GM21737 (cell line): ENCODE measurements around the gene MEIS2.

Source experiments
- ATAC-seq: cut with Tn5 transposase; IDR thresholded peaks from one replicate; pipeline ENCODE4 v1.9.1; 2021; ENCODE audit warnings: mild to moderate bottlenecking, moderate library complexity; ENCODE audit not compliant: unreplicated experiment

The MEIS2 gene

DNA sequence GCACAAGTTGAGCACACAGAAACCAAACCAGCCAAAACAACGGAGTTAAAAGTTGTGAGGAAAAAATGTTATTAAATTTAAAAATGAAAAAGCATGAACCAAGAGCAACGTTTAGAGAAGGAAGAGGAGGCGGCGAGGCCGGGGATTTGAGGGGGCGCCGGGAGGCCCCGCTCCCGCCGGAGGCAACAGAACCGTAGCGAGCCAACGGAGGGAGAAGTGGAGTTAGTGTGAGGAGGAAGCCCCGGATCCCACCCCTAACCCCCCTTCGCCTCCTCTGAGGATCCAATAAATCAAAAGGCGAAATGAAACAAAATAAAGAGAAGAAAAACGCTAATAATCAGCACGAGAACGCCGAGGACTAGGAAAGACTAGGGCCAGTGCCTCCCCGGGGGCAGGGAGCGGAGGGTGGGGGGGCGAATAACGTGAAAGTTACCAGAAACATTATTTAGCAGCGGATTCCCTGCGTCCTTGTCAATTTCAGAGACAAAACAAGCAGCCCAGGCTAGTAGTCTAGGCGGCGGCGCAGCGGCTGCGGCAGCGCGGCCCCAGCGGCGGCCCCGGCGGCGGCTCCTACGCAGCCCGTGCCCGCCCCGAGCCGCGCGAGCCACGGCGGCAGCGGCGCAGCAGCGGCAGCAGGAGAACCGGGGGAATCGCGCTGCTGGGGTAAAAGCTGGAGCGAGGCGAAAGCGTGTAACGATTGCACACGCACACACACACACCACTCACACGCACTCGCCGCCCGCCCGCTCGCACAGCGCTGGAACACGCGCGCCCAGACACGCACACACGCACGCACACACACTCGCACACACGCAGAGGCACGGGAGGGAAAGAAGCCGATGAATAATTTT, 1.7 kb downstream of the MEIS2 start:
- no peak for ATAC-seq

DNA sequence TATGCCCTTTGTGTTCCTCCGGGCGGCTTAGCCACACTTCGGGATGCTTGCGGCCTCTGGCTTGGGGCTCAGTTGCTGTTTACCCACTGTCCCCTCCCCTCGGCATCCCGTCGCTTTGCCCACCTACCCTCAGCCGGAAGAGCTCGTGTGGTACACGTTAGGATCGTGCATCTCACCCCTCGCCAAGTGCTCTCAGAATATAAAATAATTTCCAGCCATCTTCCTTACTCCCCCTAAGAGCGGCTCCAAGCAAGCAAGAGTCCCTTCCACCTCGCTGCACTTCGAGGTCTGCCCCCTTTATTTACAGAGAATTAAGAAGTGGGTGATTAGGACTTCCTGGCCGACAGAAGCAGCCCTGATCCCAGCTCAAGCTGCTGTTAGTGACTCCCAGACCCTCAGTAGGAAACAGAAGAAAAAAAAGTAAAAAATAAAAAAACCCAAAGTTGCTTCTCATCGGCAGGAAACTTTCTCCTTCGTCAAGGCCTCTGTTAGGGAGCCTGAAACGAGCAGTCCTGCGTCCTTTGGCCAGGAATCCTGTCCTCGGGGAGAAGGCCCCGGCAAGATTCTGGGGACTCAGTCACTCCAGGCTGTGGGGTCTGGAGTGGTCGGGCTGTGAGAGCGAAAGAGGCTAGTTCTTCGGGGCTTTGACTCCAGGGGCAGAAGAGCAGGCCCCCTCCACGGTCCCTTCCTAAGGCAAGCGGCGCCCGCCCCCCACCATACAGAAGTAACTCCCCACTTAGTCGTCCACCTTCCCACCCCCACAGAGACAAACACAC, 3.0 kb downstream of the MEIS2 start:
- no peak for ATAC-seq

DNA sequence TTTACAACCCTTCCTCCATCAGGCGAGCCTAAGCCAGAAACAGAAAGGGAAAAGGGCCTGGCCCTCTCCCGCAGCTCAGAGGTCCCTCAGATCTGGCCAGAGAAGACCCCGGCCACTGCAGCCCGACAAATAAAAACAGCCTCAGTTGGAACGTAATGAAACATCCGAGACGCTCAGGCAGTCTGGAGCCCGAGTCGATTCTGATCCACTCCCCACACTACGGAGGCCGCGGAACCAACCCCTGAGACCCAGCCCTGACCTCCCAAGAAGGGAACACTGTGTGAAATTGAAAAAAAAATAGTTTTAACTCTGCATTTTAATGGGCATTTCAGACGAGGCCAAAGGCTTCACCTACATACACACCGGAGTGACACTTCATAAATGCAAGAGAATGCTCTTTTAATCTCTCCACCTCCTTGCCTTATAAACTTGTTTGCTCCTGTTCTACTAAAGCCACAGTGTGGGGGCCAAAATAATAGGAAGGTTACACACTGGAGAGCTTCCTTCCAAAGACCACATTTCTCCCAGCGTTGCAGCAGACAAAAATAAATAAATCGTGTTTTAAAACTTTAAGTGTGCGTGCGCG, 3.7 kb downstream of the MEIS2 start:
- no peak for ATAC-seq

DNA sequence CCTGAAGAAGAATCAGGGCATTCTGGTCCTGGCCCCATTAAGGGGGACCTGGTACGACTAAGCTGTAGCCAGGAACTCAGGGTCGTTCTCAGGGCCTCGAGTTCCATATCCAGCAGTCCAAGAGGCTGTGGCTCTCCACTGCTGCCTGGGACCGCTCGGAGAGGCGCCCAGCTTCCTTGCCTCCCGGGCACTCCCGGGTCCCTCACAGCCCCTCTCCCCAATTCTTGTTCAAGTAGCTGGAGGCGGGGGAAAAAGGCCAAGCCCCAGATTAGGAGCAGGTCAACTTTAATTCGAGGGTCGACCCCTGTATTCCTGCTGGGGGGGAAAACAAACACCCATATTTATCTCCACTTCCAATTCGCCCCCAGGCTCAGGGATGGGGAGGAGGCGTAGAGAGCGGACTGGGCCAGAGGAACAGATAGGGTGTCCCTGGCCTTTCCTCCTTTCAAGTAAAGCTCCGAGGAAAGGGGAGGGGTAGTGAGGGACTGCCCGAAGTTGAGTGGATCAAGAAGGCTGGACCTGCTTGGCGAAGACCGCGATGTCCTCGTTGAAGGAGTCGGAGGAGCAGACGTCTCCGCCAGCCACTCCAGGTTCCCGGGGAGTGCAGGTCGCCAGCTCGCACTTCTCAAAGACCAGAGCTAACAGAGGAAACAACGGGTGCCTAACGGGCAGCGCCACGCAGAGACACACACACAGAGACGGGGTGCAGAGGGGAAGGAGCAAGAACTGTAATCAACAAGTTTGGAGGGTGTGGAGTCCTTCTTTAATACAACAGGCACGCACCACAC, 4.4 kb downstream of the MEIS2 start:
- ATAC-seq, result no peak

DNA sequence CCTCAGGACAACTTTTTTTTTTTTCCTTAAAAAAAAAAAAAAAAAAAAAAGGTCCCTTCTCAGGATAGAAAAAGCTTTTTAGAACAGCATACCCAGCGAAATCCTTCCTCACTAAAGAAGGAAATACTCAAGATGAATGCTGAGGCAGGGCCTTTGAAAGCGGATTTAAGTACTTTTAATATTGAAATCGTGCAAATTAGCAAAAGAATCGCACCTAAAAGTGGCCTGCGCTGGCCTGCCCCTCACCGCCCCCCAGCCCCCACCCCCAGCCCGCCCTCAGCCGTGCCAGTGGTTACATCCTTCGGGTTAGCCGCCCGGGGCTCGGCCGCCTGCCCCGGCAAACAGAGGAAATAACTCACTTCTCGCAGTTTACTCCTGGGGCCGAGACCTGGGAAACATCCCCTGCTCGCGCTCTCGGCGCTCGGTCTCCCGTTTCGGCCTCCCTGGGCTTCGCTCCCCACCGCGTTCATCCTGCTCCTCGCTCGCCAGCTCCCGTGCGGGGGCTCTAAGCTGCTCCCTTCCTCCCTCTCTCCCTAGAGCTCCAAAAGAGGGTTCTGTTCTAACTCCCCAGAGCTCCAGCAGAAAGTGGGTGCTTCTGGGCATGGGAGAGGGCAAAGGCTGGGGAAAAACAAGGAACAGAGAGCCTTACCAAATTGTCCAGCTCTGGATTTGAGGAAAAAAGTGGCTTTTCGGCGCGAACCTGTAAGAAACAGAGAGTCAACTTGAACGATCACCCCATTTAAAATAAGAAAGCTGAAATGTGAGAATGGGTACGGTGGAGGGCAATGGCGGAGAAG, 5.2 kb downstream of the MEIS2 start:
- ATAC-seq, result no peak

DNA sequence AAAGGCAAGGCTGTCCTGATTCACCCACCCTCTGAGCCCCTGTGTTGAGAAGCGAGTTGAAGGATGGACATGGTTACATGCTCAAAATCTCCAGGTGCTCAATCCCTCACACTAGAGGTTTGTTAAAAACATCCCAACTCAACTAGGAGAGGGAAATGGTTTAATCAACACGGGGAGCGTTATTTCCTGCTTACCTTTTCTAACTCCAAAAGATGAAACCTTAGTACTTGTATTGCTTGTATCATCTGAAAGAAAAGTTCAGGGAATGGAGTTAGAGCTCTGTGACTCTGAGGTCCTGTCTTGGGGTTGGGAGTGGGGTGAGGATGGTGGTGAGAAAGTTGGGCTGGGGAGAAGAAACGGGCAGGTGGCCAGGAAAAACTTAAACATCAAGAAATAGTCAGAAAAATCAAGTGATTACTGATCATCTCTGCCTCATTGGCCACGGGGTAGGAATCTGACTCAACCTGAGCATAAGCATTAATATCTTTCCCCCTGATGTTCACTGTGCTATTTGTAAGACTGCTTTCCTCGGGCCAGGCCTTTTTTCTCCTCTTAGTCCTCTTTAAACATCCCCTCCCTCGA, 5.9 kb downstream of the MEIS2 start:
- no peak for ATAC-seq

DNA sequence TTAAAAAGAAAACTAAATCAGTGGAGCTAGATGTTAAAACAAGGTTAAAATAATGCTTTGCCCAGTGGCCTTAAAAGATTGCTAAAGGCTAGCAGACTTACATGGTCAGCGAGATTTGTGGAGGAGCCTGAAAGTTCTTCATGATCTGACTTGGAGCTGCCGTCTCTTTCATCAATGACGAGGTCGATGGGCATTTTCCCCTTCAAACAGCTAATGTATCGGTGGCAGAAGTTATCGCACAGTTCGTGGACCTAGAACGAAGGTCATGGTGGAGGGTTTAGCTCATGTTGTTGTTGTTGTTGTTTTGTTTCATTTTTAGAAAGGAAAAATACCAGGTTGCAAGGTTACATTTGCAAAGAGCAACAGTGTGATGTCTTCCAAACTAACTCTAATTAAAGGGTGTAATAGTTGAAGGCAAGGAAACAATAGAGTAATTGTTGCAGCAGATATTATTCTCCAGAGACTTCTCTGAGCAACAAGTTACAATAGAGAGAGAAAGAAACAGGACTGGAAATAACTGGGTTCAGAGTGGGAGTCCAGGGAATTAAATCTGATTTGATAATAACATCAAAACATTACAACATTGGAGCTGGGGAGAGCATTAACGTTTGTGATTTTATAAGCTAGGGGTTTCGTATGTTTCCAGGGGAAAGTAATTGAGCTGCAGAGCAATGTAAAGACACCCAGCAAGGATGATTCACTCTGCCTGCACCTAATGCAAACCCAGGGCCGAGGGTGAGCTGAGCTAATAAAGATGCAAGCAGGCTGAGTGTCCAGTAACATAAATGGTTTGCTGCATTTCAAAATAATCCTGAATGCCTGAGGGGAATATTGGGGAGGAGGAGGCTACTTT, 6.6 kb downstream of the MEIS2 start:
- no peak for ATAC-seq

DNA sequence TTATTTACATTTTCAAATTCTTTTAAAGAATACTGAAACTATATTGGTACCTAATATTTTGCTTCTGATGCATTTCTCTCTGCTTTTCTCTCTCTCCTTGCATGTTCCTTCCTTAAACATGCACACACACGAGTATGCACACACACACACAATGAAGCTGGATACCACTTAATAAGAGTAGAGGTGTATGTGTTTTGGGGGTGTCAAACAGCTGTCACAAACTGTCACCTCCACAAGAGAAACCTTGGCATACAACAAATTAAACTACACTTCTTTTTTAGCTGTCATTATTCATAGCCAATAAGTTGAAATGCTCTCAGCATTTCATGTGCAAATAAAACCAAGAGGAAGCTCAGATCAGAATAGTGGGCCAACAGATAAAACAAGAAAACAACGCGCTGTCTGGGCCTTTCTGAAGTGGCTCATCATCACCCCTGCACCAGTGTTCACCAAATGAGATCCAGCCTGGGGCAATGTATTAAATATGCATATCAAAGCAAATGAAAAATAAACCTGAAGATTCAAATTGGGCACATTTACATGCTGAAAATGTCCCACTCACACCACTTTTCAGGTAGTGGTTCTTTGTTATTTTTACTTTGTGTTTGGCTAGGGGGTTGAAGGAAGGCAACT, 9.7 kb downstream of the MEIS2 start:
- ATAC-seq, result no peak

DNA sequence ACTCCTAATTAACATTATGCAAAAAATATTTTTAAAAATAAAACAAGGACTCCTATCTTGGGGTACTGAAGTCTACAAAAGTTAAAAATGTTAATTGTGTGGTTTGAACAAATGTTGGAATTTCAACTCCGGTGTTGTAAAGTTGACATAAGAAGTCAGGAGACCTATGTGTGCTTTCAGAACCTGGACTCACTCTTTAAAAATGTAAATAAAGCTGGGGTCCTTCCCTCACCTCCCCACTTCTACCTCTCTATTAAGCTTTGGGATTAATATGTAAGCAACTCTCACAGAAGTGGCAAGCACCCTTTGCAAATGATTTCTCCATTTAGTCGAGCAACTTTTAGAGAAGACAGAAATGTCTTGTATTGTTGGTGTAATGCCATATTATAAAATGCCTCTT, 11.9 kb downstream of the MEIS2 start:
- ATAC-seq, result no peak

DNA sequence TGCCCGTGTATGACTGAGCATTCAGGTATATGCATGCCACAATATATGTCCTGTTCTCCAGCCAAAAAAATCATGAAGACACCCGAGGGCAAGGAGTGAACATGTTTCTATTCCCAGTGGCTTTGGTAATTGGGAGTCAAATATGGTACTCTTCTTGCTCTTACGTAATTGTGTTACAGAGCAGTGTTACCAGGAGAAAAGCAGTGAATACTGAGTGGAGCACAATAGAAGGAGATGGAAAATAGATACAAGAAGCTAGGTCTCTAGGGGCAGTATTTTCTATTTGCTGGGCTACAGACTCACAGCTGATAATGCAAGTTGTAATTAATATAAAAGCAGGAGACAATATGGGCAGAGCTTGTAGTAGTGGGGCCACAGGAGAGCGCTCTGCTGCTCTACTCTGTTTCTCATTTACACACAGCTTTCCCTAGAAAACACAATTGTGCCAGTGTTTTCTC, 13.2 kb downstream of the MEIS2 start:
- no peak for ATAC-seq

DNA sequence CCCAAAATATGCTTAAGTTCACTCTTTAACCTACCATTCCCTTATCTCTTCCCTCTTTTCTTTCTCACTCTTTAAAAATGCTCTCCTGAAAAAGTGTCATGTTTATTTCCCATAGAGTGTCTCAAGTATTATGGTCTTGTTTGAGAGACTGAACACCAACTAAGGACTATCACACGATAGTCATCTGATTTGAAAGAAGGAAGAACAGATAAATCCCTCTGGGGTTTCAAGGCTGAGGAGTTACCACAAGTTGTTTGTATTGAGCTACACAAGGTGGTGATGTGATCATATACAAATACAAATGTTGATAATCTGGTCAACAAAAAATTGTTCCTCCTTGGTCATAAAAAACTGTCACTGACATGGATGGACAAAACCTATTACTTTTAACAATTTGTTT, 13.8 kb downstream of the MEIS2 start:
- no peak for ATAC-seq

DNA sequence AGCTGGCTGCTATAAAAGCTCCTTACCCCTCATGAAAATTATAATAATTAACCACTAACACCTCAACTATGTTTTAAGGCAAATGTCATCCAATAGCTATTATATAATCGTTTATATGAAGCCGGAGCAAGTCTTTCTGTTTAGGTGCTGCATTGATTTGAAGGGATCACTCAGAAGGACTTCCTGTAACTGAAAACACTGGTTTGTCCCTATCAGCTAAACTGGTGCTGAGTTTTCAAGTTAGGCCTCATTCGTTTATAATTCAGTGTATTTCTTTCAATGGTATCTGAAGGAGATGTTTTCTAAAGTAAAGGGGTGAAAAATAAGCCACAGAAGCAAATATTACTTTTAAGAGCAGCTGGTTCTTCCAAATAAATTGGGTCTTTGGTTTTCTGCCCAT, 14.2 kb downstream of the MEIS2 start:
- ATAC-seq, result no peak

DNA sequence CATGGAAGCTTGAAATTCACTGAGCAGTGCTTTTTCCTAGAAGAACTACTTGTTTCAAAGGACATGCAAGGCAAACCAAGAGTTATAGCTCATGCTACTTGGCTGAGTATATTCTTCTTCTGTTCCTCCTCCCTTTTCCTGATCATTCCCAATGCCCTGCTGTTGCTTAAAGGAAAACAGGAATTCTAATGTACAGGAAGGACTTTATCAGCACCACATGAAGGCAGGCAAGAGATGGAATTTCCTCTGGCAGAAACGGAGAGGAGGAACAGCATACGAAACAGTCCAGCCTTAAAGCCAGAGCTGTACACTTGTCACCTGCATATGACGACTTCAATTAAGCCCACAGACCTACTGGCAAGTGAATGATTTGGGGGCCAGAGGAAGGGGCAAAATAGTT, 15.7 kb downstream of the MEIS2 start:
- no peak for ATAC-seq

DNA sequence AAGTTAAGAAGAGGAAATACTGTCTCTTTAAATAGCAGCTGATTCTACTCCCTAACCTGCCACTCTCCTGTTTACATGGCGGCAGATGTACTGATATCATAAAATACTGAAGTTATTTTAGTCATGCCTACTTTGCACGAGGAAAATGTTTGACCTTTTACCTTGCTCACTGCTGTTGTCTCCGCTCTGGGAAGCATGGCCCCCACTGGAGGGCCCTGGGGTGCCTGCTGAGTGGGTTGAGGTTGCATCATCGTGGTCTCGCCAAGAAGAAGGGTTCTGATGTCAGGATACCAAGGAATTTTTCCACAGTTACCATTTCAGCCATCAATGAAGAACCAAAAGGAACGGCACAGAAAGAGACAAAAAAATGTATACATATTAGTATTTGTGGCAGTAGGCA, 16.7 kb downstream of the MEIS2 start:
- ATAC-seq, result no peak

DNA sequence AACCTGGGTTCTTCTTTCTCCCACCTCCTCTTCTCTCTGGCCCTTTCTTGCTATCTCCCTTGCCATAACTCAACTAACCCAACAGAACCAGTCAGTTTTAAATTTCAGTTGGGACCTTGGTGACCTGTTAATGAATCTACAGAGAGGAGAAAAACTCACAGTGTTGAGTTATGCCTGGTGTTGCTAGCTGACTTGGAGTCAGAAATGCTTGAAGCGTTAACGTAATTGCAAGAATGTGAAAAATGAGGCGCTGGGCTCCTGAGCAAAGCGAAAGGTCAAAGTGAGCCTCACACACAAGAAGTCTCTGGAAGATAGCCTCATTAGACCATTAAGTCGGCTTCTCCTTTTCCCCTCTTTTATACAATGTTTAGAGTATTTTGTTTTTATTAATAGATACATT, 18.4 kb downstream of the MEIS2 start:
- ATAC-seq, result no peak

DNA sequence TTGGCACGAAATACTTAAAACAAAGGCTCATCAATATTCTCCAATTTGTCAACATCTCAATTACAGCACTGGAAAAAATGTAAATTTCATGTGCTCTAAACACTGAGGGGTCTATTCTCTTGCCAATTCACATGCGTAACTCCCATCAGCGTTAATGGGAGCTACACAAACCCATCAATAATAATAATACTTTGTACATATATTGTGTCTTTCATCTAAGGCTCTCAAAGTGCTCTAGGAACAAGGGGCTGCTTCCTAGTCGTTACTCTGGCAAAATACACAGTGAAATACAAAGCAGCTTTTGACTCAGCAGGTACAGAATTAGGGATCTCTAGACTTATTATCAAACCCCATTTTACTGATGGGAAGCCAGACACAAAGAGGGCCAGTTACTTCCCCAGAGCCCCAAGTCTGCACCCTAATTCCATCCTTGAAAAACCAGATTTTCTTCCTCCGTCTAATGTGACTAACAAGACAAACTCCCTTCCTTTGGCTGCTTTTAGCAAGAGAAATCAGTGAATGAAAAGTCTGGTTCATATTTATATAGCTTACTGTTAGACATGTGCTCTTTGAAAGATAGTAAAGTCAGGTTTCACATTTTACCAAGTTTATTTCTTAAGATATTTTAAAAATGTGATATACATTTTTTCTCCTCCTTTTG, 20.0 kb downstream of the MEIS2 start:
- ATAC-seq, result no peak

DNA sequence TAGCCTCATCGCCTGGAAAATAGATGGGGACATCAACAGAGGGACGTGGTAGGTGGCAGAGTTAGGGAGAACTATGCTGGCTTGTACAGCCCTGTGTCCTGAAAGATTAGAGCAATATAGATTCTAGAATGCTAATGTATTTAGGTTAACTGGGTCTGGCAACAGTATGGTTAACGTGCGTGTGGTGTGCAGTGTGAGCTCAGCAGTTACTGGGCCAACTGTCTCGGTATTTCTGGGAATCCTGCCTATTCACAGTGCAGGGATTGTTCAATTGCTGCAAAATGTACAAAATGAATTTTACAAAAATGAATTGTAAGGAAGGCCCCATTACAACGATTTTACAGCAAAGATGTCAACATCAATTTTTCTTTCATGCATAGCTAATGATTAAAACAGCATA, 20.6 kb downstream of the MEIS2 start:
- ATAC-seq, result no peak

DNA sequence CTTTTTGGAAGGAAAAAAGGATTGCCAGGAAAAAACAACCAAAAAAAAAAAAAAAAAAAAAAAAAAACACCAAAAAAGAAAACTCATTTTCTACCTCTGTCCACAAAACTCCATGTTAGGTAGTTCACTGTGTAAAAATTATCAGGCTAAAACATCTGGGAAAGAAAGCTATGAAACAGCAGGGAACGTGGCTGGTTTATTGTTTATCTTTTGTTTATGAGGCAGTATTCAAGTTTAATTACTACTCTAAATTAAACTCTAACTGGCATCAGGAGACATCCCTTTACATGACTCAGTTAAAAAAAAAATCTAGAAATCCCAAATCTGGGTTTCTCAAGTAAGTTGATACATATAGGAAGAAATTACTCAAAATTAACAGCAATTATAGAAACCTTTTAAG, 21.8 kb downstream of the MEIS2 start:
- ATAC-seq, result no peak
